OCI-LY7 (cell line): Measurements from ENCODE around the gene MECR.

Experiments
- CTCF ChIP-seq: fragments of 200-600 bp; sonication (generic); conservative IDR thresholded peaks from 2 replicates; pipeline ENCODE4 v1.5.1; 2014; ENCODE audit warnings: mild to moderate bottlenecking, antibody characterized with exemption, low read length, moderate library complexity, mixed read lengths
- EZH2phosphoT487 ChIP-seq: fragments of 200-600 bp; sonication (generic); IDR thresholded peaks from 2 replicates; pipeline ENCODE4 v1.6.1; 2018; ENCODE audit warnings: low read depth, borderline replicate concordance, mild to moderate bottlenecking, mixed run types, antibody characterized with exemption, low read length, moderate library complexity, mixed read lengths

- TF ChIP-seq CTCF (no peak), EZH2phosphoT487 (no peak)
These were observed 3.2 kb downstream of the MECR start for GRCh38 chr1:29227511-29227910.
